Esophagus squamous epithelium (tissue), 5 donors: ENCODE results near the gene AKR1D1. TPM values are rescaled to one million over a fixed set of nuclear protein-coding genes. Genes with fewer than 3 reads are reported as not detected.
"Not testable (repeated sequence)": the region's sequence is repeated elsewhere in the genome, so short reads cannot be mapped to it uniquely, and the experiment has no call there.

Source experiments
- DNase-seq: peaks from one replicate; lab custom pipeline; 2025; lab: John Stamatoyannopoulos, UW
- H3K27ac ChIP-seq, 4 donors: fragments of 200-600 bp; sonication (generic); one replicate each; pipeline ENCODE4 v1.5.1; 2016 to 2019; ENCODE audit warnings: mild to moderate bottlenecking in 1 of 4
- H3K27me3 ChIP-seq, 4 donors: fragments of 200-600 bp; sonication (generic); 1 replicate in 3 of 4; 2 replicates in 1 of 4; pipeline versions ENCODE4 v1.5.1 to v1.6.0; 2017 to 2021; ENCODE audit warnings: antibody characterized with exemption in 1 of 4
- H3K36me3 ChIP-seq, 3 donors: fragments of 200-600 bp; sonication (generic); one replicate each; pipeline ENCODE4 v1.5.1; 2016 to 2019
- H3K4me1 ChIP-seq, 3 donors: fragments of 200-600 bp; sonication (generic); one replicate each; pipeline ENCODE4 v1.5.1; 2017 to 2019
- H3K4me3 ChIP-seq, 4 donors: fragments of 200-600 bp; sonication (generic); 1 replicate in 3 of 4; 2 replicates in 1 of 4; pipeline ENCODE4 v1.5.1; 2016 to 2019; ENCODE audit warnings: mild to moderate bottlenecking in 2 of 4, moderate library complexity in 1 of 4
- H3K9me3 ChIP-seq, 3 donors: fragments of 200-600 bp; sonication (generic); one replicate each; pipeline ENCODE4 v1.5.1; 2016 to 2019
- POLR2A ChIP-seq, 4 donors: fragments of 450-650 bp; IDR thresholded peaks; one replicate each; pipeline ENCODE4 v1.6.1; 2017; ENCODE audit warnings: antibody characterized with exemption in 4 of 4, mild to moderate bottlenecking in 4 of 4, moderate library complexity in 3 of 4
- WGBS, 2 donors: methylation state at CpG; one replicate each; pipeline ENCODE4 v1.1.5; 2018; 5-methylcytosine and 5-hydroxymethylcytosine counted together
- intact Hi-C: fragments of 100-400 bp; cut with DNase I; formaldehyde crosslinking; loops from one replicate; pipeline ENCODE4 v1.15.0; 2022
- total RNA-seq, 4 donors: library from RNA; depleted of rRNA; stranded (reverse); fragments of >200 nt; gene quantifications; one replicate each; pipeline ENCODE4 v1.1.0, GENCODE V29; 2016
- TF ChIP-seq, protein P1 (sequence below), 6 experiments: fragments of 450-650 bp in 4 of 6; fragments of 200-600 bp in 2 of 6; sonication (generic) in 2 of 6; IDR thresholded peaks; one replicate each; pipeline ENCODE4 v1.5.1; 2016 to 2019; ENCODE audit warnings: antibody characterized with exemption in 6 of 6, mild to moderate bottlenecking in 4 of 6, moderate library complexity in 4 of 6
- donor health status: DM: yes; HTN: yes; CAD: no.

AKR1D1 gene
- total RNA-seq, 4 donors from 2014 or later = not detected

DNA sequence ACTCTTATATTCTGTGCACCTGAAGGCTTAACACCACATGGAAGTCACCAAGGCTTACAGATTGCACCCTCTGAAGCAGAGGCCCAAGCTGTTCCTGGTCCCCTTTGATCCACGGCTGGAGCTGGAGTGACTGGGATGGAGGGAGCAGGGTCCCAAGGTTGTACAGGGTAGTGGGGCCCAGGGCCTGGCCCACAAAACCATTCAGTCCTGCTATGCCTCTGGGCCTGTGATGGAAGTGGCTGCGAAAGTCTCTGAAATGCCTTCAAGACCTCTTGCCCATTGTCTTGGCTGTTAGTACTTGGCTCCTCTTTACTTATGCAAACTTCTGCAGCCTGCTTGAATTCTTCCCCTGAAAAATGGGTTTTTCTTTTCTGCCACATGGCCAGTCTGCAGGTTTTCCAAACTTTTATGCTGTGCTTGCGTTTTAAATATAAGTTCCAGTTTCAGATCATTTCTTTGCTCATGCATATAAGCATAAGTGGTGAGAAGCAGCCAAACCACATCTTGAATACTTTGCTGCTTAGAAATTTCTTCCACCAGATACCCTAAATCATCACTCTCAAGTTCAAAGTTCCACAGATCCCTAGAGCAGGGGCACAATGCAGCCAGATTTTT is 53.4 kb downstream of the AKR1D1 start:
- TF ChIP-seq POLR2A (IDR thresholded peaks at IDR 0.05) = no peak
- TF ChIP-seq, protein P1, sequence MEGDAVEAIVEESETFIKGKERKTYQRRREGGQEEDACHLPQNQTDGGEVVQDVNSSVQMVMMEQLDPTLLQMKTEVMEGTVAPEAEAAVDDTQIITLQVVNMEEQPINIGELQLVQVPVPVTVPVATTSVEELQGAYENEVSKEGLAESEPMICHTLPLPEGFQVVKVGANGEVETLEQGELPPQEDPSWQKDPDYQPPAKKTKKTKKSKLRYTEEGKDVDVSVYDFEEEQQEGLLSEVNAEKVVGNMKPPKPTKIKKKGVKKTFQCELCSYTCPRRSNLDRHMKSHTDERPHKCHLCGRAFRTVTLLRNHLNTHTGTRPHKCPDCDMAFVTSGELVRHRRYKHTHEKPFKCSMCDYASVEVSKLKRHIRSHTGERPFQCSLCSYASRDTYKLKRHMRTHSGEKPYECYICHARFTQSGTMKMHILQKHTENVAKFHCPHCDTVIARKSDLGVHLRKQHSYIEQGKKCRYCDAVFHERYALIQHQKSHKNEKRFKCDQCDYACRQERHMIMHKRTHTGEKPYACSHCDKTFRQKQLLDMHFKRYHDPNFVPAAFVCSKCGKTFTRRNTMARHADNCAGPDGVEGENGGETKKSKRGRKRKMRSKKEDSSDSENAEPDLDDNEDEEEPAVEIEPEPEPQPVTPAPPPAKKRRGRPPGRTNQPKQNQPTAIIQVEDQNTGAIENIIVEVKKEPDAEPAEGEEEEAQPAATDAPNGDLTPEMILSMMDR (IDR thresholded peaks at IDR 0.05) = no peak
- intact Hi-C loops = no loop called here
- whole genome bisulfite sequencing, 2 donors = 84 to 91% methylated on average over 3 of the region's 3 CpGs
- Histone ChIP-seq H3K27ac (no peak overlapping the region), H3K4me1 (no peaks in the 10 kb centered on the region), H3K4me3 (no peak overlapping the region), H3K9me3 (no peaks in the 10 kb centered on the region), H3K27me3 (no peaks in the 10 kb centered on the region), H3K36me3 (no peaks in the 10 kb centered on the region)
- no peak for DNase-seq

DNA sequence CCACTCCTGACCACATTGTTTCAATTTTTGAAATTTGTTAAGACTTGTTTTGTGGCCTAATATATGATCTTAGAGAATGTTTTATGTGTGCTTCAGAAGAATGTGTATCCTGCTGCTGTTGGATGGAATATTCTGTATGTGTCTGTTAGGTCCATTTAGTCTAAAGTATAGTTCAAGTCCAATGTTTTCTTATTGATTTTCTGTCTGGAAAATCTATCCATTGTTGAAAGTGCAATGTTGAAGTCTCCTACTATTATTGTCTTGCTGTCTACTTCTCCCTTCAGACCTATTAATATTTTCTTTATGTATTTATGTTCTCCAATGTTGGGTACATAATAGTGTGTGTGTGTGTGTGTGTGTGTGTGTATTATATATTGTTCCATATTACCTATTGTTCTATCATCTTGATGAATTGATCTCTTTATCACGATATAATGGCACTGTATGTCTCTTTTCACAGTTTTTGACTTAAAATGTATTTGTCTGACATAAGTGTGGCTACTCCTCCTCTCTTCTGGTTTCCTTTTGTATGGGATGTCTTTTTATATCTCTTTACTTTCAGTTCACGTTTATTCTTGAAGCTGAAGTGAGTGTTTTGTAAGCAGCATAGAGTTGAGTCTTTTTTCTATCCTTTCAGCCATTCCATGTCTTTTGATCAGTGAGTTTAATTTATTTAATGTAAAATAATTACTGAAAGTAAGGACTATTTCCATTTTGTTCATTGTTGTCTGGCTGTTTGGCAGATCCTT is 61.3 kb downstream of the AKR1D1 start:
- Histone ChIP-seq H3K9me3 (no peaks in the 10 kb centered on the region), H3K27ac (no peak overlapping the region), H3K4me3 (no peak overlapping the region), H3K4me1 (no peaks in the 10 kb centered on the region), H3K27me3 (no peaks in the 10 kb centered on the region), H3K36me3 (no peaks in the 10 kb centered on the region)
- no peak for TF ChIP-seq POLR2A (IDR thresholded peaks at IDR 0.05)
- TF ChIP-seq, protein P1 (IDR thresholded peaks at IDR 0.05) = no peak
- DNase-seq = no peak
- WGBS, 2 donors = 45 to 53% methylated on average over 2 of the region's 2 CpGs
- intact Hi-C loops = no loop called here

DNA sequence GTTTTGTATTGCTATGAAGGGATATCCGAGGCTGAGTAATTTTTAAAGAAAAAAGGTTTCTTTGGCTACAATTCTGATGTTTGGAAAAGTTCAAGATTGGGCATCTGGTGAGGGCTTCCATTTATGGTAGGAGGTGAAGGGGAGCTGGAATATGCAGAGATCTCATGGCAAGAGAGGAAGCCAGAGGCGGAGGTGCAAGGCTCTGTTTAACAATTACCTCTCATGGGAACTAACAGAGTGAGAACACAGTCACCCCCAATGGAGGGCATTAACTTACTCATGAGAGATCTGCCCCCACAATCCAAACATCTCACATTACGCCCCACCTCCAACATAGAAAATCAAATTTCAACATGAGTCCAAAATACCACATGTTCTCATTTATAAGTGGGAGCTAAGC is 62.0 kb downstream of the AKR1D1 start:
- Histone ChIP-seq H3K4me3 (no peak overlapping the region), H3K27me3 (no peaks in the 10 kb centered on the region), H3K4me1 (no peaks in the 10 kb centered on the region), H3K27ac (no peak overlapping the region), H3K9me3 (no peaks in the 10 kb centered on the region), H3K36me3 (no peaks in the 10 kb centered on the region)
- TF ChIP-seq, protein P1 (IDR thresholded peaks at IDR 0.05) = no peak
- no peak for TF ChIP-seq POLR2A (IDR thresholded peaks at IDR 0.05)
- intact Hi-C loops = no loop called here
- no peak for DNase-seq
- WGBS, 2 donors = 71 to 79% methylated on average over 2 to 3 of the region's 3 CpGs

DNA sequence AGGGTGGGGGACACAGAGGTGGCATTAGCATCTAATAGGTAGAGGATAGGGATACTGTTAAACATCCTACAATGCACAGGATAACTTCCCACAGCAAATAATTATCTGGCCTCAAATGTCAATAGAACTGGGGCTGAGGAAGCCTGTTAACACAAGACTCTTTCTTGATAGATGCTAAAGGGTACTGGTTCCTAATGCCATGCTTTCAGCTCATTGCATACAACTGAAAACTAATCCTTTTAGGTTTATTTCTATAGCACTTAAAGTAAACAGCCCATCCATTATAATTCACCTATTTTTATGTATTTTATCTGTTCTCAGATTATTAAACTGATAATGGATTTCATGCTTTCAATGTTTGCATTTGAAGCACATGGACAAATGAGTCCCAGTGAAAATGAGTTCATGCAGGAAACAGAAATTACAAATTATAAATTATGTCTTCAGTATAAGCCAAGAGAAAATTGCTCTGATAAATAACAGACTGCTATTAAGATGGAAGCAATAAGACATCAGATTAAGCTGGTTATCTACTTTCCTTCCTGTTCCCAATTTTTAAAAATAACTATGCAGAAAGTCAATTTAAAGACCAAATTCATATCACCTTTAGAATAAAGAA is 66.4 kb downstream of the AKR1D1 start:
- DNase-seq = no peak
- no peak overlapping the region for H3K4me3 ChIP-seq
- intact Hi-C loops = no loop called here
- no peak overlapping the region for H3K27ac ChIP-seq
- no peaks in the 10 kb centered on the region for H3K27me3 ChIP-seq
- H3K36me3 ChIP-seq = no peaks in the 10 kb centered on the region
- H3K9me3 ChIP-seq = no peaks in the 10 kb centered on the region
- TF ChIP-seq POLR2A (IDR thresholded peaks at IDR 0.05) = no peak
- TF ChIP-seq, protein P1 (IDR thresholded peaks at IDR 0.05) = no peak
- H3K4me1 ChIP-seq = no peaks in the 10 kb centered on the region

DNA sequence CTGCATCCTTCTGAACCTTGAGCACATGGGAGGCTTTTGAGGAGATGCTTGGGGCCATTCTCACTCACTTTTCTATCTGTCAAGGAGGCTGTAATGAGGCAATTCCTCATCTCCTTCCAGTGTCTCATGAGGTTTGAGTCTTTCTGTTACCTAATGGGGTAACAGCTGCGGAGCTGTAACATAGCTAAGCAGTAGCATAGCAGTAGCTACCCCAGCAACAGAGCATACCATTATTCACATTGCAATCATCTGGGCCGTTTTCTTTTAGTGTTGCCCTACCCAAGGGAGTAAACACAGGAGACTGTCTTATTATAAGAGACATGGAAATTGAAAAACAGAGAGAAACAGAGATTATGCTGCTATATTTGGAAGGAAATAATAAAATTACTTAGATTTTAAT is 68.7 kb downstream of the AKR1D1 start:
- intact Hi-C loops = no loop called here
- 76 to 86% methylated on average over 2 of the region's 2 CpGs for WGBS, 2 donors
- H3K36me3 ChIP-seq = no peaks in the 10 kb centered on the region
- no peaks in the 10 kb centered on the region for H3K27me3 ChIP-seq
- no peak overlapping the region for H3K4me3 ChIP-seq
- no peaks in the 10 kb centered on the region for H3K9me3 ChIP-seq
- H3K27ac ChIP-seq = no peak overlapping the region
- TF ChIP-seq POLR2A (IDR thresholded peaks at IDR 0.05) = no peak
- TF ChIP-seq, protein P1 (IDR thresholded peaks at IDR 0.05) = no peak
- no peaks in the 10 kb centered on the region for H3K4me1 ChIP-seq
- DNase-seq = no peak

DNA sequence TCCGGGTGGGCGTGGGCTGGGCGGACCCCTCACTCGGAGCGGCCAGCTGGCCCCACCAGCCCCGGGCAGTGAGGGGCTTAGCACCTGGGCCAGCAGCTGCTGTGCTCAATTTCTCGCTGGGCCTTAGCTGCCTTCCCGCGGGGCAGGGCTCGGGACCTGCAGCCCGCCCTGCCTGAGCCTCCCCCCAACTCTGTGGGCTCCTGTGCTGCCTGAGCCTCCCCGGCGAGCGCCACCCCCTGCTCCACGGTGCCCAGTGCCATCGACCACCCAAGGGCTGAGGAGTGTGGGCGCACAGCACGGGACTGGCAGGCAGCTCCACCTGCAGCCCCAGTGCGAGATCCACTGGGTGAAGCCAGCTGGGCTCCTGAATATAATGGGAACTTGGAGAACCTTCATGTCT is 70.0 kb downstream of the AKR1D1 start:
- no CpG with 5 or more reads among the region's 19 CpGs for WGBS, 2 donors
- H3K36me3 ChIP-seq, H3K27ac ChIP-seq, intact Hi-C loops, DNase-seq, H3K27me3 ChIP-seq, H3K9me3 ChIP-seq, H3K4me1 ChIP-seq, H3K4me3 ChIP-seq: not testable (repeated sequence)

DNA sequence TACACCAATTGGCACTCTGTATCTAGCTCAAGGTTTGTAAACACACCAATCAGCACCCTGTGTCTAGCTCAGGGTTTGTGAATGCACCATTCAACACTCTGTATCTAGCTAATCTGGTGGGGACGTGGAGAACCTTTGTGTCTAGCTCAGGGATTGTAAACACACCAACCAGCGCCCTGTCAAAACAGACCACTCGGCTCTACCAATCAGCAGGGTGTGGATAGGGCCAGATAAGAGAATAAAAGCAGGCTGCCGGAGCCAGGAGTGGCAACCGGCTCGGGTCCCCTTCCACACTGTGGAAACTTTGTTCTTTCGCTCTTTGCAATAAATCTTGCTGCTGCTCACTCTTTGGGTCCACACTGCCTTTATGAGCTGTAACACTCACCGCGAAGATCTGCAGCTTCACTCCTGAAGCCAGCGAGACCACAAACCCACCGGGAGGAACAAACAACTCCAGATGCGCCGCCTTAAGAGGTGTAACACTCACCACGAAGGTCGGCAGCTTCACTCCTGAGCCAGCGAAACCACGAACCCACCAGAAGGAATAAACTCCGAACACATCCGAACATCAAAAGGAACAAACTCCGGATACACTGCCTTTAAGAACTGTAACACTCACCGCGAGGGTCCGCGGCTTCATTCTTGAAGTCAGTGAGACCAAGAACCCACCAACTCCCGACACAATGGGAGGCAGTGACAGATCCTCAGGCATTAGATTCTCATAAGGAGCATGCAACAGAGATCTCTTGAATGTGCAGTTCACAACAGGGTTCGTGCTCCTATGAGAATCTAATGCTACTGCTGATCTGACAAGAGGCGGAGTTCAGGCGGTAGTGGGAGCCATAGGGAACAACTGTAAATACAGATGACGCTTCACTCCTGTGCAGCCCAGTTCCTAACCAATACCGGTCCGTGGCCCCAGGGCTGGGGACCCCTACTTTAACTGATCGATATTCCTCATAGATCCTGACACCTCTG is 70.8 kb downstream of the AKR1D1 start:
- H3K27me3 ChIP-seq, H3K27ac ChIP-seq, DNase-seq, intact Hi-C loops, H3K9me3 ChIP-seq, H3K4me1 ChIP-seq, H3K36me3 ChIP-seq, H3K4me3 ChIP-seq: not testable (repeated sequence)
- WGBS, 2 donors = 81 to 89% methylated on average over 21 to 28 of the region's 32 CpGs
